SK-N-SH treated with all-trans-retinoic acid at 6 μM for 48 hours (cell line): Measurements from ENCODE around the gene DOCK9.

Experiments
- ATAC-seq: fragments of 200-7000 bp; cut with Tn5 transposase; 3 replicates; pipeline ENCODE4 v1.9.1; 2020; ENCODE audit warnings: mild to moderate bottlenecking, moderate library complexity
- ARNTL ChIP-seq: fragments of 450-650 bp; formaldehyde crosslinking; IDR thresholded peaks from 2 replicates; pipeline ENCODE4 v1.5.0; 2020; ENCODE audit warnings: low read depth, mild to moderate bottlenecking, moderate library complexity, borderline replicate concordance
- BACH2 ChIP-seq: fragments of 250-450 bp; sonication (Bioruptor Pico); IDR thresholded peaks from 2 replicates; pipeline ENCODE4 v1.9.0; 2021; ENCODE audit warnings: mild to moderate bottlenecking, borderline replicate concordance
- CREB5 ChIP-seq: fragments of 250-450 bp; sonication (Bioruptor Pico); IDR thresholded peaks from 2 replicates; pipeline ENCODE4 v1.5.1; 2020; ENCODE audit warnings: low read depth, mild to moderate bottlenecking, moderate library complexity
- CSDC2 ChIP-seq: fragments of 250-450 bp; sonication (Bioruptor Pico); IDR thresholded peaks from 2 replicates; pipeline ENCODE4 v1.5.0; 2020; ENCODE audit warnings: mild to moderate bottlenecking, moderate library complexity
- CSRNP3 ChIP-seq: fragments of 250-450 bp; sonication (Bioruptor Pico); IDR thresholded peaks from 2 replicates; pipeline ENCODE4 v1.5.1; 2021; ENCODE audit warnings: mild to moderate bottlenecking, moderate library complexity
- ESRRG ChIP-seq: fragments of 250-450 bp; sonication (Bioruptor Pico); IDR thresholded peaks from 2 replicates; pipeline ENCODE4 v1.6.1; 2021; ENCODE audit warnings: mild to moderate bottlenecking
- GLIS3 ChIP-seq: fragments of 250-450 bp; sonication (Bioruptor Pico); IDR thresholded peaks from 2 replicates; pipeline ENCODE4 v1.5.0; 2020; ENCODE audit warnings: mild to moderate bottlenecking, moderate library complexity
- ISL1 ChIP-seq: fragments of 250-450 bp; sonication (Bioruptor Pico); IDR thresholded peaks from 2 replicates; pipeline ENCODE4 v2.1.2; 2022; ENCODE audit warnings: mild to moderate bottlenecking, moderate library complexity
- OSR1 ChIP-seq: fragments of 250-450 bp; sonication (Bioruptor Pico); IDR thresholded peaks from 2 replicates; pipeline ENCODE4 v1.8.0; 2022; ENCODE audit warnings: moderate library complexity, mild to moderate bottlenecking, inconsistent platforms
- PATZ1 ChIP-seq: fragments of 250-450 bp; sonication (Bioruptor Pico); IDR thresholded peaks from 2 replicates; pipeline ENCODE4 v1.8.0; 2020; ENCODE audit warnings: mild to moderate bottlenecking, moderate library complexity, borderline replicate concordance
- POU6F1 ChIP-seq: fragments of 250-450 bp; sonication (Bioruptor Pico); IDR thresholded peaks from 2 replicates; pipeline ENCODE4 v1.8.0; 2021; ENCODE audit warnings: low read depth, mild to moderate bottlenecking, moderate library complexity, borderline replicate concordance
- RARB ChIP-seq: fragments of 250-450 bp; sonication (Bioruptor Pico); IDR thresholded peaks from 2 replicates; pipeline ENCODE4 v1.8.0; 2021; ENCODE audit warnings: mild to moderate bottlenecking, moderate library complexity
- SNAI2 ChIP-seq: fragments of 250-450 bp; sonication (Bioruptor Pico); IDR thresholded peaks from 2 replicates; pipeline ENCODE4 v1.5.0; 2020; ENCODE audit warnings: mild to moderate bottlenecking, moderate library complexity
- TCF4 ChIP-seq: fragments of 250-450 bp; sonication (Bioruptor Pico); IDR thresholded peaks from 2 replicates; pipeline ENCODE4 v1.8.0; 2021; ENCODE audit warnings: mild to moderate bottlenecking, moderate library complexity, borderline replicate concordance
- ZC3H10 ChIP-seq: fragments of 250-450 bp; sonication (Bioruptor Pico); IDR thresholded peaks from 2 replicates; pipeline ENCODE4 v1.5.1; 2021; ENCODE audit warnings: mild to moderate bottlenecking, moderate library complexity
- ZFP3 ChIP-seq: fragments of 250-450 bp; sonication (Bioruptor Pico); IDR thresholded peaks from 2 replicates; pipeline ENCODE4 v1.5.0; 2020; ENCODE audit warnings: mild to moderate bottlenecking, moderate library complexity
- ZFP30 ChIP-seq: fragments of 450-650 bp; formaldehyde crosslinking; IDR thresholded peaks from 2 replicates; pipeline ENCODE4 v1.5.0; 2022; ENCODE audit warnings: mild to moderate bottlenecking, moderate library complexity
- ZNF565 ChIP-seq: fragments of 450-650 bp; formaldehyde crosslinking; conservative IDR thresholded peaks from 2 replicates; pipeline ENCODE4 v1.5.0; 2020; ENCODE audit warnings: low read depth, mild to moderate bottlenecking, moderate library complexity
- ZNF8 ChIP-seq: fragments of 450-650 bp; formaldehyde crosslinking; IDR thresholded peaks from 2 replicates; pipeline ENCODE4 v1.5.0; 2020; ENCODE audit warnings: mild to moderate bottlenecking, moderate library complexity

Gene DOCK9

GRCh38 chr13:98996046-98996445 lies 18.2 kb upstream of the DOCK9 start:
- ATAC-seq = no peak
- no peak for TF ChIP-seq POU6F1

GRCh38 chr13:98994896-98995295 lies 17.0 kb upstream of the DOCK9 start:
- ATAC-seq = no peak
- TF ChIP-seq ISL1 (no peak), CSRNP3 (CRISPR knock-in tag) (no peak), RARB (CRISPR knock-in tag) (no peak), ZC3H10 (CRISPR knock-in tag) (no peak), POU6F1 (no peak), ZNF565 (CRISPR knock-in tag) (no peak), CSDC2 (no peak), ZFP30 (no peak), TCF4 (CRISPR knock-in tag) (no peak), SNAI2 (CRISPR knock-in tag) (no peak)

GRCh38 chr13:98994080-98994479 lies 16.2 kb upstream of the DOCK9 start:
- TF ChIP-seq POU6F1 (no peak), PATZ1 (CRISPR knock-in tag) (no peak), ZNF565 (CRISPR knock-in tag) (no peak), ESRRG (CRISPR knock-in tag) (no peak), ISL1 (no peak), ARNTL (CRISPR knock-in tag) (no peak), ZNF8 (CRISPR knock-in tag) (no peak), SNAI2 (CRISPR knock-in tag) (no peak)
- no peak for ATAC-seq

GRCh38 chr13:98992355-98992754 lies 14.5 kb upstream of the DOCK9 start:
- TF ChIP-seq OSR1 (CRISPR knock-in tag) = no peak
- TF ChIP-seq ZNF565 (CRISPR knock-in tag) = no peak
- TF ChIP-seq TCF4 (CRISPR knock-in tag) = no peak
- no peak for TF ChIP-seq CSRNP3 (CRISPR knock-in tag)
- TF ChIP-seq ZFP30 = no peak
- TF ChIP-seq ZFP3 (CRISPR knock-in tag) = no peak
- TF ChIP-seq CREB5 = no peak
- no peak for TF ChIP-seq ARNTL (CRISPR knock-in tag)
- no peak for TF ChIP-seq BACH2 (CRISPR knock-in tag)
- no peak for TF ChIP-seq ISL1
- TF ChIP-seq GLIS3 = no peak
- ATAC-seq = no peak
